HEK293 (cell line): ENCODE data around the gene ARL8B.

Experiments used
- CTCF ChIA-PET: fragments of 350-600 bp; formaldehyde crosslinking; extraction: SDS; loops from one replicate; lab custom pipeline; 2021; ENCODE audit warnings: antibody characterized with exemption; lab: Yijun Ruan, JAX
- POLR2A ChIA-PET: fragments of 300-600 bp; formaldehyde crosslinking; extraction: SDS; loops from one replicate; lab custom pipeline; 2020; ENCODE audit warnings: antibody characterized with exemption, inconsistent platforms; lab: Yijun Ruan, JAX
- H3K27ac ChIP-seq: fragments of 200-500 bp; sonication (Bioruptor generic); 2 replicates; pipeline ENCODE4 v1.5.1; 2014; ENCODE audit warnings: low read depth, low read length, control low read depth, inconsistent platforms; ENCODE audit errors: extremely low read depth
- H3K36me3 ChIP-seq, 2 experiments: fragments of 200-500 bp in 1 of 2; sonication (Bioruptor generic) in 1 of 2; 1 replicate in 1 of 2; 2 replicates in 1 of 2; pipeline ENCODE4 v1.5.1; 2014 to 2017; ENCODE audit warnings: inconsistent platforms in 2 of 2, low read length in 2 of 2; ENCODE audit not compliant: control insufficient read depth in 2 of 2, insufficient read depth in 1 of 2
- H3K4me1 ChIP-seq: fragments of 200-500 bp; sonication (Bioruptor generic); 2 replicates; pipeline ENCODE4 v1.5.1; 2014; ENCODE audit warnings: mild to moderate bottlenecking, low read length, inconsistent platforms; ENCODE audit not compliant: control insufficient read depth, insufficient read depth
- H3K4me3 ChIP-seq: 2 replicates; pipeline ENCODE4 v1.5.1; 2011; ENCODE audit warnings: low read depth, mild to moderate bottlenecking, control low read depth, low read length, moderate library complexity
- H3K9me3 ChIP-seq: fragments of 200-500 bp; sonication (Bioruptor generic); 2 replicates; pipeline ENCODE4 v1.5.1; 2014; ENCODE audit warnings: low read depth, low read length, inconsistent platforms; ENCODE audit not compliant: control insufficient read depth, insufficient read depth
- BCL11B ChIP-seq: fragments of 450-650 bp; formaldehyde crosslinking; IDR thresholded peaks from 2 replicates; pipeline ENCODE4 v1.5.1; 2016; ENCODE audit warnings: low read depth, missing biosample characterization, missing genetic modification characterization
- PBX3 ChIP-seq: sonication (generic); formaldehyde crosslinking; IDR thresholded peaks from 2 replicates; pipeline ENCODE4 v1.8.1; 2022; ENCODE audit warnings: mild to moderate bottlenecking, moderate library complexity, missing genetic modification reagents
- PRDM10 ChIP-seq: fragments of 450-650 bp; formaldehyde crosslinking; IDR thresholded peaks from 2 replicates; pipeline ENCODE4 v1.5.1; 2016; ENCODE audit warnings: missing biosample characterization, missing genetic modification characterization
- SCRT1 ChIP-seq: fragments of 450-650 bp; formaldehyde crosslinking; IDR thresholded peaks from 2 replicates; pipeline ENCODE4 v1.5.1; 2016; ENCODE audit warnings: missing biosample characterization, missing genetic modification characterization, borderline replicate concordance
- ZFP3 ChIP-seq: fragments of 450-650 bp; formaldehyde crosslinking; IDR thresholded peaks from 2 replicates; pipeline ENCODE4 v1.5.1; 2016; ENCODE audit warnings: low read depth, missing biosample characterization, missing genetic modification characterization
- ZFP69B ChIP-seq: fragments of 450-650 bp; formaldehyde crosslinking; IDR thresholded peaks from 2 replicates; pipeline ENCODE4 v1.5.1; 2016; ENCODE audit warnings: missing biosample characterization, missing genetic modification characterization
- ZNF202 ChIP-seq: fragments of 450-650 bp; formaldehyde crosslinking; IDR thresholded peaks from 2 replicates; pipeline ENCODE4 v1.5.1; 2016; ENCODE audit warnings: missing biosample characterization, missing genetic modification characterization, borderline replicate concordance
- ZNF426 ChIP-seq: fragments of 450-650 bp; formaldehyde crosslinking; IDR thresholded peaks from 2 replicates; pipeline ENCODE4 v1.5.1; 2017; ENCODE audit warnings: missing biosample characterization, missing genetic modification characterization, mild to moderate bottlenecking, inconsistent platforms, moderate library complexity
- ZNF560 ChIP-seq: fragments of 450-650 bp; formaldehyde crosslinking; IDR thresholded peaks from 2 replicates; pipeline ENCODE4 v1.5.1; 2017; ENCODE audit warnings: missing biosample characterization, missing genetic modification characterization, borderline replicate concordance
- ZNF621 ChIP-seq: fragments of 450-650 bp; formaldehyde crosslinking; IDR thresholded peaks from 2 replicates; pipeline ENCODE4 v1.5.1; 2017; ENCODE audit warnings: missing biosample characterization, missing genetic modification characterization
- ZNF645 ChIP-seq: fragments of 450-650 bp; formaldehyde crosslinking; IDR thresholded peaks from 2 replicates; pipeline ENCODE4; 2016; ENCODE audit warnings: missing biosample characterization, missing genetic modification characterization
- ZNF785 ChIP-seq: fragments of 450-650 bp; formaldehyde crosslinking; IDR thresholded peaks from 2 replicates; pipeline ENCODE4 v1.5.1; 2016; ENCODE audit warnings: missing biosample characterization, missing genetic modification characterization
- ZNF837 ChIP-seq: fragments of 450-650 bp; formaldehyde crosslinking; IDR thresholded peaks from 2 replicates; pipeline ENCODE4 v1.5.1; 2016; ENCODE audit warnings: missing biosample characterization, missing genetic modification characterization
- TF ChIP-seq, protein P1 (sequence below): fragments of 450-650 bp; formaldehyde crosslinking; IDR thresholded peaks from 2 replicates; pipeline ENCODE4 v1.5.1; 2016; ENCODE audit warnings: missing biosample characterization, missing genetic modification characterization

The ARL8B gene

DNA sequence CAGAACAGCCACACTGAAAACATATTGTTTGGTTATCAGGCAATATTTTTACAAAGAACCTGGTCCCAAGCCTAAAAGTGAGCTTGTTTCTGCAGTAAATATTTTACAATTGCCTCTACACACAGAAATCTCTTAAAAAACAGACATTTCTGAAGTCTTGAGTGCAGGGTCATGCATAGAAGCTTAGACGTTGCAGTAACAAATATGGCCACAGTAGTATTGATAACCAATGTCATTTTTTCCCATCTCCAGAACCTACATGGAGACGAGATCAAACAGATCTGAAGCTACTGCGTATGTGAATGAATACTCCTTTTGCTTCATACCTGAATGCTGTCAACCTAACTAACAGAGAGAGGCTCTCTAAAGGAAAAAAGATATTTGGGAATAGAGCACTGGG, 19.6 kb upstream of the ARL8B start:
- Histone ChIP-seq H3K36me3 (no peaks in the 10 kb centered on the region), H3K4me1 (peaks cover 2% of the 10 kb centered on the region; the same call in 1 of the 2 replicates), H3K9me3 (no peaks in the 10 kb centered on the region), H3K27ac (no peak overlapping the region), H3K4me3 (no peak overlapping the region)
- ChIA-PET POLR2A (no interaction called here), CTCF (interaction anchor here (0.6 kb wide), 1 partner anchor 146 kb away, joined by 4 read pairs; no protein-coding TSS in a partner anchor)
- no peak for TF ChIP-seq ZFP3
- TF ChIP-seq SCRT1 (tag by site-specific recombination): no peak
- TF ChIP-seq BCL11B (tag by site-specific recombination): no peak
- TF ChIP-seq, protein P1, sequence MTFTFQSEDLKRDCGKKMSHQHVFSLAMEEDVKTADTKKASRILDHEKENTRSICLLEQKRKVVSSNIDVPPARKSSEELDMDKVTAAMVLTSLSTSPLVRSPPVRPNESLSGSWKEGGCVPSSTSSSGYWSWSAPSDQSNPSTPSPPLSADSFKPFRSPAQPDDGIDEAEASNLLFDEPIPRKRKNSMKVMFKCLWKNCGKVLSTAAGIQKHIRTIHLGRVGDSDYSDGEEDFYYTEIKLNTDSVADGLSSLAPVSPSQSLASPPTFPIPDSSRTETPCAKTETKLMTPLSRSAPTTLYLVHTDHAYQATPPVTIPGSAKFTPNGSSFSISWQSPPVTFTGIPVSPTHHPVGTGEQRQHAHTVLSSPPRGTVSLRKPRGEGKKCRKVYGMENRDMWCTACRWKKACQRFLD (tag by site-specific recombination): no peak
- TF ChIP-seq PBX3 (CRISPR knock-in tag): no peak
- no peak for TF ChIP-seq ZNF837
- no peak for TF ChIP-seq ZNF621 (tag by site-specific recombination)
- no peak for TF ChIP-seq ZNF785

DNA sequence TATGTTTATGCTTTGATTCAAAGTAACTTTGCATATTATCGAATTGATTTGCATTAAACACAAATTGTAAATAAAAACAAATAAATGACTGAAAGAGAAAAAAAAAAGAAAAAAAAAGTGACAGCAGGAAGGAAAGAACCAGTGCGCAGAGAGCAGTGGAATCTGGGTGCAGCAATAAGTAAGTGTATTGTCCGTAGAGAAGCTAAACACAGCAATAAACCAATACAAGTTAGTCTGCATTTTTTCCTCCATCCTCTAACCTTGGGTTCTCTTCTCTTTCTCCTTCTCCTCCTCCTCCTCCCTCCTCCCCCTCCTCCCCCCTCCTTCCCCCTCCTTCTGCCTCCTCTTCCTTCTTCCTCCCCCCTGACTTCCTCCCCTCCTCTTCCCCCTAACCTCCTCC, 18.3 kb upstream of the ARL8B start:
- CTCF ChIA-PET: interaction anchor here (0.6 kb wide), 1 partner anchor 392 kb away, joined by 3 read pairs; no protein-coding TSS in a partner anchor

More for the DNA sequence above, 18.3 kb upstream of the ARL8B start:
- H3K4me1 ChIP-seq: peaks cover 2% of the 10 kb centered on the region; the same call in 1 of the 2 replicates
- TF ChIP-seq ZNF202: no peak
- TF ChIP-seq ZNF560 (tag by site-specific recombination): no peak
- no peak for TF ChIP-seq ZNF426 (tag by site-specific recombination)
- no peak for TF ChIP-seq PRDM10 (tag by site-specific recombination)
- TF ChIP-seq ZNF645 (tag by site-specific recombination): no peak
- no peak for TF ChIP-seq ZFP69B
- TF ChIP-seq, all 188 proteins: peak for 0
- Histone ChIP-seq H3K36me3 (no peaks in the 10 kb centered on the region), H3K27ac (no peak overlapping the region), H3K9me3 (no peaks in the 10 kb centered on the region), H3K4me3 (no peak overlapping the region)
- POLR2A ChIA-PET: no interaction called here
